Right lobe of liver (tissue), 6 donors: ENCODE results near the gene IP6K2. TPM values are rescaled to one million over a fixed set of nuclear protein-coding genes. Genes with fewer than 3 reads are reported as not detected.

Experiments
- ATAC-seq, 4 donors: fragments of 200-7000 bp; cut with Tn5 transposase; one replicate each; pipeline ENCODE4 v1.9.1; 2020; ENCODE audit warnings: mild to moderate bottlenecking in 4 of 4, moderate library complexity in 4 of 4
- DNase-seq, 3 donors: peaks; one replicate each; pipeline ENCODE4 v3.0.0-alpha.2; 2020
- H3K27ac ChIP-seq, 3 donors: fragments of 200-600 bp; one replicate each; pipeline ENCODE4 v1.8.0; 2022
- H3K27me3 ChIP-seq, 2 donors: fragments of 200-600 bp; one replicate each; pipeline ENCODE4 v1.8.0; 2022
- H3K36me3 ChIP-seq, 4 donors: fragments of 200-600 bp; sonication (generic) in 1 of 4; one replicate each; pipeline versions ENCODE4 v1.5.1 to v1.8.0; 2017 to 2022; ENCODE audit warnings: control low read depth in 1 of 4
- H3K4me1 ChIP-seq, 4 donors: fragments of 200-600 bp; sonication (generic) in 1 of 4; one replicate each; pipeline versions ENCODE4 v1.5.1 to v1.8.0; 2017 to 2022; ENCODE audit warnings: control low read depth in 1 of 4
- H3K4me3 ChIP-seq, 3 donors: fragments of 200-600 bp; one replicate each; pipeline ENCODE4 v1.8.0; 2022
- H3K9me3 ChIP-seq, 4 donors: fragments of 200-600 bp; sonication (generic) in 1 of 4; one replicate each; pipeline versions ENCODE4 v1.5.1 to v1.8.0; 2017 to 2022; ENCODE audit warnings: control low read depth in 1 of 4
- POLR2A ChIP-seq: fragments of 450-650 bp; IDR thresholded peaks from one replicate; pipeline ENCODE4 v1.6.1; 2017; ENCODE audit warnings: antibody characterized with exemption, mild to moderate bottlenecking
- WGBS: methylation state at CpG from one replicate; pipeline ENCODE4 v1.1.6; 2018; ENCODE audit warnings: low coverage, low lambda C conversion rate; ENCODE audit not compliant: insufficient coverage; ENCODE audit errors: missing lambda C conversion rate; 5-methylcytosine and 5-hydroxymethylcytosine counted together
- intact Hi-C, 2 donors: fragments of 100-400 bp; cut with DNase I; formaldehyde crosslinking; loops; one replicate each; pipeline versions ENCODE4 v1.11.2 to v1.14.1; 2022
- total RNA-seq, 6 experiments: library from RNA; depleted of rRNA in 2 of 6; stranded (reverse); fragments of >200 nt in 2 of 6; fragmentation: NEBNext Ultra II Directional in 3 of 6; extraction: Animal tissue kit (Norgen Biotek cat#: 25700) in 3 of 6; gene quantifications; one replicate each; pipeline versions ENCODE4 v1.1.0 to v1.2.4, GENCODE V29; 2016 to 2023
- TF ChIP-seq, protein P1 (sequence below), 4 donors: fragments of 200-600 bp in 3 of 4; fragments of 450-650 bp in 1 of 4; IDR thresholded peaks; one replicate each; pipeline versions ENCODE4 v1.5.1 to v1.8.0; 2016 to 2022; ENCODE audit warnings: antibody characterized with exemption in 4 of 4, mild to moderate bottlenecking in 2 of 4
- donor health status: DM: no; HTN: yes; CAD: no.
- donor health status: DM: no; HTN: no; CAD: no.
- donor health status: DM: no; HTN: no; CAD: no.
- donor health status: DM: no; HTN: yes; CAD: no.
- donor health status: DM: no; HTN: yes; CAD: no.

The IP6K2 gene
- total RNA-seq, 6 experiments from 2014 or later: 25.4 to 31.4 (median 27.4) TPM

DNA sequence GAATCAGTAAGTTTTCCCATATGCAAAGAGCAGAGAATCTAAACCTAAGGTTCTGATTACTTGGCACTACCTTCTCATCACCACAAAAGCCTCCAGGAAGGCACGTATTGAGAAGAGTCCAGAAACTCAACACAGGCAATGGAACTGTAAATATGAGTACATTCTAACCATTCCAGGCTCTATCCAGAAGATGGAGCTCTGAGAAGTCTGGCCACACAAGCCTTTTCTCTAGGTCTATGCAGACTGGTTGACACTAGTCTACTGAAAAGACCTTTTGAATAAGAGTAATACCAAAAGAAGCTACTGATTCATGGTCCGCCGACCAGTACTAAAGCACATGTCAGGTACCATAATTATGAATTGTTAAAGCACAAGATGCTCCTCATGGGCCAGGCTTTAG lies 19.1 kb downstream of the IP6K2 start:
- Histone ChIP-seq H3K4me1 (peaks cover 0 to 31% (median 4%) of the 10 kb centered on the region in 4 donors), H3K36me3 (peaks cover 5 to 41% (median 7%) of the 10 kb centered on the region in 4 donors), H3K27ac (no peak overlapping the region), H3K9me3 (no peaks in the 10 kb centered on the region), H3K4me3 (no peak overlapping the region), H3K27me3 (no peaks in the 10 kb centered on the region)
- no peak for DNase-seq
- intact Hi-C loops: no loop called here
- WGBS: 89% methylated on average over 3 of the region's 3 CpGs
- ATAC-seq: no peak
- no peak for TF ChIP-seq POLR2A
- TF ChIP-seq, protein P1, sequence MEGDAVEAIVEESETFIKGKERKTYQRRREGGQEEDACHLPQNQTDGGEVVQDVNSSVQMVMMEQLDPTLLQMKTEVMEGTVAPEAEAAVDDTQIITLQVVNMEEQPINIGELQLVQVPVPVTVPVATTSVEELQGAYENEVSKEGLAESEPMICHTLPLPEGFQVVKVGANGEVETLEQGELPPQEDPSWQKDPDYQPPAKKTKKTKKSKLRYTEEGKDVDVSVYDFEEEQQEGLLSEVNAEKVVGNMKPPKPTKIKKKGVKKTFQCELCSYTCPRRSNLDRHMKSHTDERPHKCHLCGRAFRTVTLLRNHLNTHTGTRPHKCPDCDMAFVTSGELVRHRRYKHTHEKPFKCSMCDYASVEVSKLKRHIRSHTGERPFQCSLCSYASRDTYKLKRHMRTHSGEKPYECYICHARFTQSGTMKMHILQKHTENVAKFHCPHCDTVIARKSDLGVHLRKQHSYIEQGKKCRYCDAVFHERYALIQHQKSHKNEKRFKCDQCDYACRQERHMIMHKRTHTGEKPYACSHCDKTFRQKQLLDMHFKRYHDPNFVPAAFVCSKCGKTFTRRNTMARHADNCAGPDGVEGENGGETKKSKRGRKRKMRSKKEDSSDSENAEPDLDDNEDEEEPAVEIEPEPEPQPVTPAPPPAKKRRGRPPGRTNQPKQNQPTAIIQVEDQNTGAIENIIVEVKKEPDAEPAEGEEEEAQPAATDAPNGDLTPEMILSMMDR (IDR thresholded peaks at IDR 0.05): peak in 1 of 4 donors; percentile 12

DNA sequence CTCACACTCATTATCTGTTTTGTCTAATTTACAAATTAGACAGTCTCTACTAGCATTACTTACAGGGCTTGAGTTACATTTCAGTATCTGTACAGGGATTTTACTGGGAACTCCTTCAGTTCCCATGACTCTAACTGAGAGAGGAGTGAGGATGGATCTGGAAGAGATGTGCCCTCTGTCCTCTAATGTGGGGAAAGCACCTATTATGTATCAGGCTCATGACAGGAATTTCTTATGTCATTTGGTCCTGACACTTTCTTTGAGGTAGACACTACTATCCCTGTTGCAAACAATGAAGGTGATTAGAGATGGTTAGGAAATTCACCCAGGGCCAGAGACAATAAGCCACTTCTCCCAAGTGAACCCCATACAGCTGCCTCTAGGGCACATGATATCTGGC lies 20.4 kb downstream of the IP6K2 start:
- intact Hi-C loops: no loop called here
- no peak for TF ChIP-seq POLR2A
- TF ChIP-seq, protein P1 (IDR thresholded peaks at IDR 0.05): no peak
- Histone ChIP-seq H3K27ac (no peak overlapping the region), H3K9me3 (no peaks in the 10 kb centered on the region), H3K27me3 (no peaks in the 10 kb centered on the region), H3K4me3 (no peak overlapping the region), H3K36me3 (peaks cover 5 to 55% (median 15%) of the 10 kb centered on the region in 4 donors), H3K4me1 (peaks cover 0 to 31% (median 4%) of the 10 kb centered on the region in 4 donors)
- DNase-seq: no peak
- peak in 3 of 4 donors; percentile 12 to 45 (median 41) for ATAC-seq

DNA sequence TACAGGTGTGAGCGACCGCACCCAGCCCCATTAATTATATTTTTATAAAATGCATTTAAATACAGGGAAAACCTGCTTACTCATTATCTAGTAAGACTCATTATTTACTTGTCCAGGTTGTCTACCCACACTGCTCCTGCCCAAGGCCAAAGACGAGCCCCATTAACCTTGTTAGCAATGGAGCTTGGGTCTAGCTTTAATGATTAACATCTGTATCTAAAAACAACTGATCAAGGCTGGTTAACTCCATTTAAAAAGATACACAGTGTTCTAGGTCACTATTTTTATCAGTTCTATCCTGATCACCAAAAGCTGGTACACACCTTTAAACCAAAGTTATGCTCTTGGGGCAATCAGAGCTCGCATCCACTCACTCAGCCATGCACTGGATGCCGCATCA lies 20.9 kb downstream of the IP6K2 start:
- H3K36me3 ChIP-seq: peaks cover 5 to 59% (median 17%) of the 10 kb centered on the region in 4 donors

DNA sequence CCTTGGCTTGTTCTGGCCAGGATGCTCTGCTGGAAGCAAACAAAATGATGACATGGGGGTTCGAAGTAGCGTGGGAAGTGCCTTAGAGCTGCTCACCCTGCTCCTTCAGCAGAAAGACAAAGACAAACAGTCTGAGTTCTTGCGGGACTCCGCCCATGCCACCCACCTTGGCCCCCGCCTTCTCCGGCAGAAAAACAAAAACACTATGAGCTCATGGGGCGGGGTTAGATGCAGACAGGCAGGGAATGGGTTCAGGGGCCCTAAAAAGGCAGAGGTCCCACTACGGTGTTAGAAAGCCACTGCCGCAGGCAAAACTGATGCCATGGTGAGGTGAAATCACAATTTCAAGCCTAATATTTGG lies 21.6 kb downstream of the IP6K2 start:
- DNase-seq: peak in 1 of 3 donors; percentile 43
- no peak for ATAC-seq
- Histone ChIP-seq H3K36me3 (peaks cover 5 to 60% (median 18%) of the 10 kb centered on the region in 4 donors), H3K27ac (peak overlapping the region in 1 of 3 donors; percentile 5), H3K9me3 (no peaks in the 10 kb centered on the region), H3K4me1 (peaks cover 0 to 31% (median 4%) of the 10 kb centered on the region in 4 donors), H3K4me3 (no peak overlapping the region), H3K27me3 (no peaks in the 10 kb centered on the region)
- no peak for TF ChIP-seq POLR2A
- TF ChIP-seq, protein P1 (IDR thresholded peaks at IDR 0.05): no peak
- 81% methylated on average over 3 of the region's 9 CpGs for WGBS
- intact Hi-C loops: no loop called here

More for the DNA sequence above, 20.9 kb downstream of the IP6K2 start:
- DNase-seq (peak in 1 of 3 donors; percentile 11), ATAC-seq (peak; percentile 25 to 59 (median 50))
- Histone ChIP-seq H3K9me3 (no peaks in the 10 kb centered on the region), H3K4me1 (peaks cover 0 to 31% (median 4%) of the 10 kb centered on the region in 4 donors), H3K27me3 (no peaks in the 10 kb centered on the region), H3K4me3 (no peak overlapping the region), H3K27ac (no peak overlapping the region)
- WGBS: 84% methylated on average over 5 of the region's 5 CpGs
- TF ChIP-seq, protein P1 (IDR thresholded peaks at IDR 0.05): no peak
- no peak for TF ChIP-seq POLR2A
- intact Hi-C loops: no loop called here
